HepG2 (cell line): ENCODE data around the gene KLHL35. TPM values are rescaled to one million over a fixed set of nuclear protein-coding genes. Genes with fewer than 3 reads are reported as not detected.

Experiments used
- ATAC-seq: fragments of 200-7000 bp; cut with Tn5 transposase; 3 replicates; pipeline ENCODE4 v1.9.1; 2020; ENCODE audit warnings: mild to moderate bottlenecking, moderate library complexity
- BruUV-seq: library from RNA; stranded (reverse); fragments of 400-500 nt; replicated peaks from 2 replicates; lab custom pipeline; 2021; lab: Mats Ljungman, UMichigan
- CTCF ChIA-PET: fragments of 300-600 bp; formaldehyde crosslinking; extraction: SDS; loops from one replicate; lab custom pipeline; 2021; ENCODE audit warnings: low total read pairs, inconsistent platforms, low intra/inter-chr PET ratio; lab: Yijun Ruan, JAX
- POLR2A ChIA-PET: fragments of 350-600 bp; sonication (Branson Sonifier 250); formaldehyde crosslinking; loops from one replicate; lab custom pipeline; 2020; ENCODE audit warnings: antibody characterized with exemption, inconsistent platforms; lab: Yijun Ruan, JAX
- DNase-seq: peaks from one replicate; pipeline ENCODE4 v3.0.0-alpha.2; 2015; ENCODE audit warnings: low spot score
- FAIRE-seq: peaks from 3 replicates; lab custom pipeline; 2011; peaks lifted over from hg19 to GRCh38; lab: Jason Lieb, UNC
- H2AFZ ChIP-seq: one replicate; pipeline ENCODE4 v1.6.1; 2011; ENCODE audit warnings: low read length, inconsistent platforms
- H3K27ac ChIP-seq: fragments of 300-600 bp; 3 replicates; pipeline ENCODE4 v1.8.0; 2011; ENCODE audit warnings: mixed run types, mild to moderate bottlenecking, mixed read lengths, low read length, inconsistent platforms; ENCODE audit not compliant: insufficient read depth; ENCODE audit errors: extremely low read length
- H3K27me3 ChIP-seq, 2 experiments: fragments of 200-600 bp in 1 of 2; 2 replicates in 1 of 2; 3 replicates in 1 of 2; pipeline versions ENCODE4 v1.6.0 to v1.8.0; 2011; ENCODE audit warnings: low read length in 2 of 2, mild to moderate bottlenecking in 2 of 2, moderate library complexity in 2 of 2, inconsistent platforms in 1 of 2; ENCODE audit not compliant: insufficient read depth in 2 of 2, control insufficient read depth in 1 of 2
- H3K36me3 ChIP-seq, 2 experiments: fragments of 200-600 bp in 1 of 2; replicated peaks in 1 of 2; 2 replicates in 1 of 2; 3 replicates in 1 of 2; pipeline versions ENCODE4 v1.5.1 to v1.8.0; 2011; ENCODE audit warnings: low read length in 2 of 2, inconsistent platforms in 1 of 2; ENCODE audit not compliant: insufficient read depth in 2 of 2, control insufficient read depth in 1 of 2
- H3K4me1 ChIP-seq: 2 replicates; pipeline ENCODE4 v1.5.1; 2012; ENCODE audit warnings: low read length, inconsistent platforms; ENCODE audit not compliant: insufficient read depth
- H3K4me2 ChIP-seq: 2 replicates; pipeline ENCODE4 v1.6.0; 2011; ENCODE audit warnings: low read depth, low read length, inconsistent platforms
- H3K4me3 ChIP-seq, 3 experiments: fragments of 200-600 bp in 1 of 3; sonication (generic), shearing (Covaris generic) in 1 of 3; replicated peaks in 1 of 3; 2 replicates each; pipeline ENCODE4 v1.5.1; 2011 to 2016; ENCODE audit warnings: low read length in 3 of 3, inconsistent platforms in 2 of 3, low read depth in 2 of 3, mild to moderate bottlenecking in 2 of 3, control low read depth in 1 of 3, mixed read lengths in 1 of 3; ENCODE audit not compliant: insufficient read depth in 1 of 3
- H3K79me2 ChIP-seq: one replicate; pipeline ENCODE4 v1.6.1; 2011; ENCODE audit warnings: low read length, inconsistent platforms; ENCODE audit not compliant: insufficient read depth
- H3K9ac ChIP-seq: 2 replicates; pipeline ENCODE4 v1.6.0; 2011; ENCODE audit warnings: mild to moderate bottlenecking, low read depth, low read length, inconsistent platforms; ENCODE audit not compliant: insufficient read depth
- H3K9me3 ChIP-seq: 2 replicates; pipeline ENCODE4 v1.5.1; 2012; ENCODE audit warnings: mild to moderate bottlenecking, low read length
- H4K20me1 ChIP-seq: 2 replicates; pipeline ENCODE4 v1.6.0; 2011; ENCODE audit warnings: inconsistent platforms, mild to moderate bottlenecking, low read length, moderate library complexity; ENCODE audit not compliant: insufficient read depth
- ATAD3A ChIP-seq: sonication (generic); formaldehyde crosslinking; IDR thresholded peaks from 2 replicates; pipeline ENCODE4 v1.4.0; 2020; ENCODE audit warnings: missing genetic modification reagents
- CREB1 ChIP-seq, 2 experiments: fragments of 450-650 bp in 1 of 2; IDR thresholded peaks; 2 replicates each; pipeline ENCODE4 v1.6.1; 2016 to 2017; ENCODE audit warnings: control low read depth in 1 of 2, mild to moderate bottlenecking in 1 of 2, missing compliant biosample characterization in 1 of 2, missing genetic modification characterization in 1 of 2
- NR2F2 ChIP-seq: IDR thresholded peaks from 2 replicates; pipeline ENCODE4 v1.6.1; 2012; ENCODE audit warnings: low read depth, inconsistent platforms, borderline replicate concordance
- RFXANK ChIP-seq: IDR thresholded peaks from 2 replicates; pipeline ENCODE4 v1.6.1; 2016
- TBX2 ChIP-seq: sonication (generic); formaldehyde crosslinking; IDR thresholded peaks from 2 replicates; pipeline ENCODE4 v1.5.0; 2020; ENCODE audit warnings: missing genetic modification reagents, mild to moderate bottlenecking, borderline replicate concordance
- XRCC5 ChIP-seq: fragments of 200-400 bp; formaldehyde crosslinking; optimal IDR thresholded peaks from 2 replicates; pipeline ENCODE3; 2017; ENCODE audit warnings: mild to moderate bottlenecking, low read length
- ZKSCAN8 ChIP-seq: IDR thresholded peaks from 2 replicates; pipeline ENCODE4 v1.6.1; 2016; ENCODE audit warnings: borderline replicate concordance, missing genetic modification reagents, missing compliant biosample characterization
- ZNF260 ChIP-seq: sonication (generic); formaldehyde crosslinking; IDR thresholded peaks from 2 replicates; pipeline ENCODE4 v1.4.0; 2020; ENCODE audit warnings: missing genetic modification reagents, low read depth, mild to moderate bottlenecking, borderline replicate concordance
- ZNF337 ChIP-seq: sonication (generic); formaldehyde crosslinking; IDR thresholded peaks from 2 replicates; pipeline ENCODE4 v1.5.1; 2020; ENCODE audit warnings: missing genetic modification reagents, low read depth, mild to moderate bottlenecking, borderline replicate concordance
- ZNF557 ChIP-seq: sonication (generic); formaldehyde crosslinking; IDR thresholded peaks from 2 replicates; pipeline ENCODE4 v1.4.0; 2020; ENCODE audit warnings: missing genetic modification reagents
- ZNF605 ChIP-seq: sonication (generic); formaldehyde crosslinking; IDR thresholded peaks from 2 replicates; pipeline ENCODE4 v1.8.0; 2022; ENCODE audit warnings: mild to moderate bottlenecking, missing genetic modification reagents
- ZNF790 ChIP-seq: sonication (generic); formaldehyde crosslinking; IDR thresholded peaks from 2 replicates; pipeline ENCODE4 v1.8.0; 2022; ENCODE audit warnings: missing genetic modification reagents, mild to moderate bottlenecking, borderline replicate concordance
- ZSCAN30 ChIP-seq: sonication (generic); formaldehyde crosslinking; IDR thresholded peaks from 2 replicates; pipeline ENCODE4 v1.5.0; 2020; ENCODE audit warnings: mild to moderate bottlenecking, missing genetic modification reagents
- WGBS: methylation state at CpG from one replicate; pipeline ENCODE4 v1.1.6; 2017; ENCODE audit warnings: low lambda C conversion rate; 5-methylcytosine and 5-hydroxymethylcytosine counted together
- in situ Hi-C: cut with HindIII; loops from 2 replicates; pipeline ENCODE4 v1.10.0; 2017; ENCODE audit warnings: low pct_unique_long_range_greater_than_20kb; ENCODE audit not compliant: extremely low pct_ligation_motif_present
- intact Hi-C: fragments of 100-400 bp; cut with micrococcal nuclease; formaldehyde crosslinking; loops from one replicate; pipeline ENCODE4 v1.10.0; 2022; ENCODE audit not compliant: unreplicated experiment
- polyA plus RNA-seq, 8 experiments: library from polyadenylated mRNA; depleted of rRNA in 3 of 8; stranded (reverse) in 7 of 8; unstranded in 1 of 8; fragments of >200 nt; fragmentation: Illumina TruSeq in 4 of 8; extraction: Trizol in 4 of 8; gene quantifications; 2 replicates each; pipeline versions ENCODE4 v1.2.1 to v1.2.3, GENCODE V29; 2011 to 2016; ENCODE audit warnings: low read depth in 4 of 8, missing spikeins in 1 of 8, mixed read lengths in 1 of 8; ENCODE audit not compliant: insufficient read depth in 1 of 8
- total RNA-seq, 5 experiments: library from RNA; depleted of rRNA; stranded (reverse); fragments of >200 nt; fragmentation: Illumina TruSeq; extraction: Trizol; gene quantifications; 2 replicates each; pipeline ENCODE4 v1.2.3, GENCODE V29; 2016; ENCODE audit warnings: low read depth in 1 of 5
- TF ChIP-seq, protein P1 (sequence below): sonication (generic); formaldehyde crosslinking; IDR thresholded peaks from 2 replicates; pipeline ENCODE4 v1.4.0; 2020; ENCODE audit warnings: missing genetic modification reagents
- TF ChIP-seq, protein P2 (sequence below): sonication (generic); formaldehyde crosslinking; IDR thresholded peaks from 2 replicates; pipeline ENCODE4 v1.4.0; 2020; ENCODE audit warnings: missing genetic modification reagents, mild to moderate bottlenecking, borderline replicate concordance
- TF ChIP-seq, protein P3 (sequence below): sonication (generic); formaldehyde crosslinking; IDR thresholded peaks from 2 replicates; pipeline ENCODE4 v1.4.0; 2020; ENCODE audit warnings: missing genetic modification reagents
- TF ChIP-seq, protein P4 (sequence below): sonication (generic); formaldehyde crosslinking; IDR thresholded peaks from 2 replicates; pipeline ENCODE4 v1.5.1; 2020; ENCODE audit warnings: mild to moderate bottlenecking, missing genetic modification reagents, moderate library complexity

Gene KLHL35
- total and polyA plus RNA-seq, 2 of the 13 experiments (the other 11 are each of a cell fraction or from before 2014, with no cell fraction given): not detected

DNA sequence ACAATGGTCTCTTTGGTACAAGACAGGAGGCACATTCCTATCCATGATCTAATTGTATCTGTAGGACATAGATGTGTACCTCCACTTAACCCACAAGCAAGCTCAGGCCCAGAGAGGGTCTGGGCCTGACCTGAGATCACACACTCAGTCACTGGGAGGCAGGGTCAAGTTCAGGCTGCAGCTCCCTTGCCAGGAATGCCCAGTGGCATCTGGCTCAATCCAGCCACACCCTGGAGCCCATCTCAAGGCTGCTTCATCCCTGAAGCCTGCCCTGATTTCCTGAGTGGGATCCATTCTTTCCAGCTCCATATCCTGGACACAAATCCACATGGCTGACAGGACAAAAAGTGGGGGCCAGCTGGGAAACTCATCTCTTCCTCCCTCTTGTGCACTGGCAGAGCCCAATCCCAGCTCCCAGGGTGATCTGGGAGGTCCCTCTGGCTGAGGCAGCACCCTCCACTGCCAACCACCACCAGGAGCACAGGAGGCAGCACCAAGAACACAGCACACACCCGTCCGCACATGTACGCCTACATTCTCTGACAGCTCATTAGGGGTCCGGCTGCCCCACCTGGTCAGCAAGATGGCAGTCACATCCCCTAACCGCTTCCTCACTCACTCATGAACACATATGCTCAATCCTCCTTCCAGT, 39.2 kb upstream of the KLHL35 start:
- Histone ChIP-seq H3K27ac (no peak overlapping the region), H3K4me1 (0 out of 2 replicates have a peak, but pooled peaks cover 10% of the 10 kb centered on the region), H3K9ac (no peak overlapping the region), H3K4me3 (no peak overlapping the region), H4K20me1 (no peaks in the 10 kb centered on the region), H3K79me2 (no peaks in the 10 kb centered on the region), H3K9me3 (no peaks in the 10 kb centered on the region), H3K4me2 (no peak overlapping the region), H2AFZ (no peak overlapping the region), H3K27me3 (no peaks in the 10 kb centered on the region), H3K36me3 (peaks cover 47 to 89% of the 10 kb centered on the region in 2 experiments)
- BruUV-seq: no TSS peak
- no peak for FAIRE-seq
- intact Hi-C loops (no loop called here), in situ Hi-C loops (no loop called here)
- CTCF ChIA-PET: no interaction called here
- DNase-seq: no peak
- POLR2A ChIA-PET: no interaction called here
- whole genome bisulfite sequencing: 95% methylated on average over 5 of the region's 5 CpGs
- ATAC-seq: no peak
- TF ChIP-seq ZNF790 (CRISPR knock-in tag) (no peak), ATAD3A (CRISPR knock-in tag) (no peak), ZNF260 (CRISPR knock-in tag) (no peak), ZNF557 (CRISPR knock-in tag) (no peak), NR2F2 (no peak), RFXANK (CRISPR knock-in tag) (no peak), ZSCAN30 (no peak), TBX2 (CRISPR knock-in tag) (no peak), ZNF337 (CRISPR knock-in tag) (no peak), XRCC5 (no peak), ZNF605 (no peak), ZKSCAN8 (CRISPR knock-in tag) (no peak), CREB1 (IDR thresholded peaks at IDR 0.05) (no peak), CREB1 (CRISPR knock-in tag; IDR thresholded peaks at IDR 0.05) (no peak)
- TF ChIP-seq, protein P1, sequence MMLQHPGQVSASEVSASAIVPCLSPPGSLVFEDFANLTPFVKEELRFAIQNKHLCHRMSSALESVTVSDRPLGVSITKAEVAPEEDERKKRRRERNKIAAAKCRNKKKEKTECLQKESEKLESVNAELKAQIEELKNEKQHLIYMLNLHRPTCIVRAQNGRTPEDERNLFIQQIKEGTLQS (CRISPR knock-in tag): no peak
- TF ChIP-seq, protein P2, sequence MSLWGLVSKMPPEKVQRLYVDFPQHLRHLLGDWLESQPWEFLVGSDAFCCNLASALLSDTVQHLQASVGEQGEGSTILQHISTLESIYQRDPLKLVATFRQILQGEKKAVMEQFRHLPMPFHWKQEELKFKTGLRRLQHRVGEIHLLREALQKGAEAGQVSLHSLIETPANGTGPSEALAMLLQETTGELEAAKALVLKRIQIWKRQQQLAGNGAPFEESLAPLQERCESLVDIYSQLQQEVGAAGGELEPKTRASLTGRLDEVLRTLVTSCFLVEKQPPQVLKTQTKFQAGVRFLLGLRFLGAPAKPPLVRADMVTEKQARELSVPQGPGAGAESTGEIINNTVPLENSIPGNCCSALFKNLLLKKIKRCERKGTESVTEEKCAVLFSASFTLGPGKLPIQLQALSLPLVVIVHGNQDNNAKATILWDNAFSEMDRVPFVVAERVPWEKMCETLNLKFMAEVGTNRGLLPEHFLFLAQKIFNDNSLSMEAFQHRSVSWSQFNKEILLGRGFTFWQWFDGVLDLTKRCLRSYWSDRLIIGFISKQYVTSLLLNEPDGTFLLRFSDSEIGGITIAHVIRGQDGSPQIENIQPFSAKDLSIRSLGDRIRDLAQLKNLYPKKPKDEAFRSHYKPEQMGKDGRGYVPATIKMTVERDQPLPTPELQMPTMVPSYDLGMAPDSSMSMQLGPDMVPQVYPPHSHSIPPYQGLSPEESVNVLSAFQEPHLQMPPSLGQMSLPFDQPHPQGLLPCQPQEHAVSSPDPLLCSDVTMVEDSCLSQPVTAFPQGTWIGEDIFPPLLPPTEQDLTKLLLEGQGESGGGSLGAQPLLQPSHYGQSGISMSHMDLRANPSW (CRISPR knock-in tag): no peak
- TF ChIP-seq, protein P3, sequence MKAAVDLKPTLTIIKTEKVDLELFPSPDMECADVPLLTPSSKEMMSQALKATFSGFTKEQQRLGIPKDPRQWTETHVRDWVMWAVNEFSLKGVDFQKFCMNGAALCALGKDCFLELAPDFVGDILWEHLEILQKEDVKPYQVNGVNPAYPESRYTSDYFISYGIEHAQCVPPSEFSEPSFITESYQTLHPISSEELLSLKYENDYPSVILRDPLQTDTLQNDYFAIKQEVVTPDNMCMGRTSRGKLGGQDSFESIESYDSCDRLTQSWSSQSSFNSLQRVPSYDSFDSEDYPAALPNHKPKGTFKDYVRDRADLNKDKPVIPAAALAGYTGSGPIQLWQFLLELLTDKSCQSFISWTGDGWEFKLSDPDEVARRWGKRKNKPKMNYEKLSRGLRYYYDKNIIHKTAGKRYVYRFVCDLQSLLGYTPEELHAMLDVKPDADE: no peak
- TF ChIP-seq, protein P4, sequence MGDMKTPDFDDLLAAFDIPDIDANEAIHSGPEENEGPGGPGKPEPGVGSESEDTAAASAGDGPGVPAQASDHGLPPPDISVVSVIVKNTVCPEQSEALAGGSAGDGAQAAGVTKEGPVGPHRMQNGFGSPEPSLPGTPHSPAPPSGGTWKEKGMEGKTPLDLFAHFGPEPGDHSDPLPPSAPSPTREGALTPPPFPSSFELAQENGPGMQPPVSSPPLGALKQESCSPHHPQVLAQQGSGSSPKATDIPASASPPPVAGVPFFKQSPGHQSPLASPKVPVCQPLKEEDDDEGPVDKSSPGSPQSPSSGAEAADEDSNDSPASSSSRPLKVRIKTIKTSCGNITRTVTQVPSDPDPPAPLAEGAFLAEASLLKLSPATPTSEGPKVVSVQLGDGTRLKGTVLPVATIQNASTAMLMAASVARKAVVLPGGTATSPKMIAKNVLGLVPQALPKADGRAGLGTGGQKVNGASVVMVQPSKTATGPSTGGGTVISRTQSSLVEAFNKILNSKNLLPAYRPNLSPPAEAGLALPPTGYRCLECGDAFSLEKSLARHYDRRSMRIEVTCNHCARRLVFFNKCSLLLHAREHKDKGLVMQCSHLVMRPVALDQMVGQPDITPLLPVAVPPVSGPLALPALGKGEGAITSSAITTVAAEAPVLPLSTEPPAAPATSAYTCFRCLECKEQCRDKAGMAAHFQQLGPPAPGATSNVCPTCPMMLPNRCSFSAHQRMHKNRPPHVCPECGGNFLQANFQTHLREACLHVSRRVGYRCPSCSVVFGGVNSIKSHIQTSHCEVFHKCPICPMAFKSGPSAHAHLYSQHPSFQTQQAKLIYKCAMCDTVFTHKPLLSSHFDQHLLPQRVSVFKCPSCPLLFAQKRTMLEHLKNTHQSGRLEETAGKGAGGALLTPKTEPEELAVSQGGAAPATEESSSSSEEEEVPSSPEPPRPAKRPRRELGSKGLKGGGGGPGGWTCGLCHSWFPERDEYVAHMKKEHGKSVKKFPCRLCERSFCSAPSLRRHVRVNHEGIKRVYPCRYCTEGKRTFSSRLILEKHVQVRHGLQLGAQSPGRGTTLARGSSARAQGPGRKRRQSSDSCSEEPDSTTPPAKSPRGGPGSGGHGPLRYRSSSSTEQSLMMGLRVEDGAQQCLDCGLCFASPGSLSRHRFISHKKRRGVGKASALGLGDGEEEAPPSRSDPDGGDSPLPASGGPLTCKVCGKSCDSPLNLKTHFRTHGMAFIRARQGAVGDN (CRISPR knock-in tag): no peak
